Mononuclear cell (primary cell): ENCODE measurements around the gene TXNDC17. TPM values are rescaled to one million over a fixed set of nuclear protein-coding genes. Genes with fewer than 3 reads are reported as not detected.
"Not testable (repeated sequence)": the region's sequence is repeated elsewhere in the genome, so short reads cannot be mapped to it uniquely, and the experiment has no call there.

Experiments used
- H3K27me3 ChIP-seq: 2 replicates; pipeline ENCODE4 v1.6.0; 2011; ENCODE audit warnings: low read length, control low read depth; ENCODE audit not compliant: insufficient read depth
- H3K4me1 ChIP-seq: 2 replicates; pipeline ENCODE4 v1.5.1; 2011; ENCODE audit warnings: mild to moderate bottlenecking, low read length, control low read depth; ENCODE audit not compliant: insufficient read depth
- H3K4me3 ChIP-seq: 2 replicates; pipeline ENCODE4 v1.5.1; 2011; ENCODE audit warnings: mild to moderate bottlenecking, low read length, moderate library complexity
- H3K9me3 ChIP-seq: 2 replicates; pipeline ENCODE4 v1.5.1; 2011; ENCODE audit warnings: low read depth, mild to moderate bottlenecking, control low read depth, low read length
- total RNA-seq: library from RNA; depleted of rRNA; stranded (reverse); fragments of >200 nt; gene quantifications from one replicate; pipeline ENCODE4 v1.2.3, GENCODE V29; 2012

TXNDC17 gene
- total RNA-seq, 1 donor = 16.3 TPM

GRCh38 chr17:6643451-6644125 is 2.7 kb downstream of the TXNDC17 start:
- H3K4me3 ChIP-seq = no peak overlapping the region
- no peaks in the 10 kb centered on the region for H3K27me3 ChIP-seq
- peaks cover 21% of the 10 kb centered on the region for H3K4me1 ChIP-seq
- no peaks in the 10 kb centered on the region for H3K9me3 ChIP-seq

- Histone ChIP-seq H3K9me3 (no peaks in the 10 kb centered on the region), H3K4me3 (no peak overlapping the region), H3K4me1 (peaks cover 17% of the 10 kb centered on the region), H3K27me3 (no peaks in the 10 kb centered on the region)
Measured at GRCh38 chr17:6648181-6648580, 7.3 kb downstream of the TXNDC17 start.

DNA sequence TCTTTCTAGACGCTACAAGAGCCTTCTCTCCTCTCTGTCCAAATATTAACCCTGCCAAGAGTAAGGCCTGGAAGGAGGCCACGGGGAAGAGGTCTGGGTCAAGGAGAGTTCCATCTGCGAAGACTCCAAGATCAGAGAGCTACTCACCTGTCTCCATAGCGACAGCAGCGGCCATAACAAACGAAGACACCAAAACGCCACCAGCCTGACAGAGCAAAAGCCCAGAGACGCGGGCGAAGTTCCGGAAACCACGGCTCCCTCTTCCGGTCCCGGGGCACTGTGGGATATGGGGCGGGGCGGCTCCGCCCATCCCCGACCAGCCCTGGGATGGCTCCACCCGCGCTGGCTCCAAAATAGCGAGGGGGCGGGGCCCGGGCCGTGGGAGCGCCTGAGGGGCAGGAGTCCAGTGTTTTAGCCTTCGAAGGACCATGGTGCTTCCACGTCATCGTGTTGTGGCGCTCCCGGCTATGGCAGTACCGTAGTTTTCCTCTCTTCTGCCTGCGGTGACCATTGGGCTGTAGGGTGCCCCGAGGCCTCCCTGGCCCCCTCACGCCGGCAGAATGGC is 10.6 kb downstream of the TXNDC17 start, which contains the start of the genes C17orf100 and MED31:
Gene C17orf100, plus strand, starts transcription at position 409 of the 565 bp plus-strand sequence. Its CDS starts 152 bp downstream, at position 561.
Gene MED31, minus strand, starts transcription at position 252 of the 565 bp plus-strand sequence. Its CDS starts 77 bp downstream, at position 175.
- Histone ChIP-seq H3K4me3 (peak within 1 kb of the TSS; percentile 92), H3K4me1 (peaks cover 17% of the 10 kb centered on the region)

DNA sequence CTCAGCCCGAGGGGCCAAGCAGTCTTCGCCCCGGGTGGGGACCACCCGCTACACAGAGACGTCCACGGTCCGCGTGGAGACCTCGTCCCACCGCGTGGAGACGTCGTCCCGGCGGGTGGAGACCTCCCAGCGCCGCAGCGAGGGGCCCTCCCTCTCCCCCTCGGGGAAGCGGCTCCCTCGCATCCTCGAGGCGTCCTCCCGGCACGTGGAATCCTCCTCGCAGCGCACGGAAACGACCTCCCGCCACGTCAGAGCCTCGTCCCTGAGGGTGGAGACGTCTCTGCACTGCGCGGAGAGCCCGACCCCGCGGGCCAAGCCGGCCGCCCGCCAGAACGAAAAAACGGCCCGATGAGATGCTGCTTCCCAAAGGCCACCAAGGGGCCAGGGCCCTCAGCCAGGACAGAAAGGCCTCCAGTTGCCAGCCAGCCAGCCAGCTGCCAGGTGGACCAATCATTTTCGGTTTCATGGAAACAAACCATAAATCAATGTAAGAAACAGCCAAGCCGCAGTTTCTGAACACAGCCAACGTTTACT is 11.1 kb downstream of the TXNDC17 start:
- Histone ChIP-seq H3K9me3 (no peaks in the 10 kb centered on the region), H3K27me3 (peaks cover 5% of the 10 kb centered on the region), H3K4me3 (peak overlapping the region; percentile 92), H3K4me1 (peaks cover 17% of the 10 kb centered on the region)

More for the DNA sequence above, 10.6 kb downstream of the TXNDC17 start, which contains the start of the genes C17orf100 and MED31:
- Histone ChIP-seq H3K27me3 (peaks cover 5% of the 10 kb centered on the region), H3K9me3 (no peaks in the 10 kb centered on the region)

DNA sequence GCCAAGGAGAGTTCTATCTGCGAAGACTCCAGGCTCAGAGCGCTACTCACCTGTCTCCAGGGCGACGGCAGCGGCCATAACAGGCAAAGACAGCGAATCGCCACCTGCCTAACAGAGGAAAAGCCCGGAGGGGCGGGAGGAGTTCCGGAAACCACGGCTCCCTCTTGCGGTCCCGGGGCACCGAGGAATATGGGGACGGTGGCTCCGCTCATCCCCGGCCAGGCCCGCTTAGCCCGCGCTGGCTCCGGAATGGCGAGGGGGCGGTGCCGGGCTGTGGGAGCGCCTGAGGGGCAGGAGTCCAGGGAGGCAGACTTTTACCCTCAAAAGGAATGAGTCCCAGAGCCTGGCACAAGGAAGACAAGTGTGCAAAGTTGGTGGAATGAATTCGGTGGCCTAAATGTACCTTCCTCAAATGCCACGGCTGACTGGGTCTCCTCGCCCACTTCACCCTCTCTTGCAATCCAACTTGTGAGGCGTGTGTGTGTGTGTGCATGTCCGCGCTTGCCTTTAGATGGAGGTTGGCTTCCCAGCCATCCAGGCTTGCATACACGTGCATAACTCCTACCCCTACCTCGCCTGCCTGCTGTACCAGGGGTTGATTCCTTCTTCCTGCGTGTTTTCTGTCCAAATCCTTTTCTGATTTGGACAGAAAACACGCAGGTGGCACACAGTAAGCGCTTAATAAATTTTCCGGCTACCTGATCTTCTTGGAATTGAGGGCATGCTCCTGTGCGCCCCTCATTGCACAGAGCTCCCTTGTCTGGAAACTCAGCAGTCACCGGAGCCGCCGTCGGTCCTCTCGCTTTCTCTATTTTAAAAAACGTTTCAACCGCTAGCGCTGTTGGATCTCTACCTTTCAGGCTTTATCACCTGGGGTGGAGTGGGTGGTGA is 14.2 kb downstream of the TXNDC17 start:
- H3K27me3 ChIP-seq = peaks cover 5% of the 10 kb centered on the region
- no peak overlapping the region for H3K4me3 ChIP-seq
- peaks cover 32% of the 10 kb centered on the region for H3K4me1 ChIP-seq
- no peaks in the 10 kb centered on the region for H3K9me3 ChIP-seq

- not testable (repeated sequence) for H3K4me3 ChIP-seq, H3K9me3 ChIP-seq, H3K27me3 ChIP-seq
- H3K4me1 ChIP-seq = peaks cover 32% of the 10 kb centered on the region
Measured at GRCh38 chr17:6655732-6656361, 15.0 kb downstream of the TXNDC17 start.

- H3K27me3 ChIP-seq, H3K9me3 ChIP-seq: not testable (repeated sequence)
- Histone ChIP-seq H3K4me1 (peaks cover 39% of the 10 kb centered on the region), H3K4me3 (peak overlapping the region; percentile 34)
Measured at GRCh38 chr17:6656797-6657632, 16.2 kb downstream of the TXNDC17 start.

GRCh38 chr17:6657633-6658287 is 16.9 kb downstream of the TXNDC17 start:
- Histone ChIP-seq H3K9me3 (no peaks in the 10 kb centered on the region), H3K4me1 (peaks cover 39% of the 10 kb centered on the region), H3K4me3 (peak overlapping the region; percentile 34), H3K27me3 (peaks cover 5% of the 10 kb centered on the region)

DNA sequence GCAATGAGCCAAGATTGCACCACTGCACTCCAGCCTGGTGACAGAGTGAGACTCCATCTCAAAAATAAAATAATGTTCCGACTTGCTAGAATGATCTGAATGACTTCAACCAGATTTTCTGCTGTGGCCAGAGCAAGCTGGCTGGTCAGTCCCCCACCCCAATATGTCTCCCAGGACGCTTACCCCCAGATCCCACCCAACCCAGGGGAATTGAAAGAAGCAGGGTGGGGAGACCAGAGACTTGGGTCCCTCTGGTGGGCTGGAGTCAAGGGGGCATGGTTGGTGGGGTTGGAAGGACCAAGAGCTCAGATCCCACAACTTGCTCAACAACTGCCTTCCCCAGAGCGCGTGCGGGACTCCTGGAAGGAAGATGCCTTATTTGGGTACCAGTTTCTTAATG is 17.6 kb downstream of the TXNDC17 start:
- not testable (repeated sequence) for H3K4me3 ChIP-seq, H3K27me3 ChIP-seq, H3K9me3 ChIP-seq
- H3K4me1 ChIP-seq = peaks cover 39% of the 10 kb centered on the region

DNA sequence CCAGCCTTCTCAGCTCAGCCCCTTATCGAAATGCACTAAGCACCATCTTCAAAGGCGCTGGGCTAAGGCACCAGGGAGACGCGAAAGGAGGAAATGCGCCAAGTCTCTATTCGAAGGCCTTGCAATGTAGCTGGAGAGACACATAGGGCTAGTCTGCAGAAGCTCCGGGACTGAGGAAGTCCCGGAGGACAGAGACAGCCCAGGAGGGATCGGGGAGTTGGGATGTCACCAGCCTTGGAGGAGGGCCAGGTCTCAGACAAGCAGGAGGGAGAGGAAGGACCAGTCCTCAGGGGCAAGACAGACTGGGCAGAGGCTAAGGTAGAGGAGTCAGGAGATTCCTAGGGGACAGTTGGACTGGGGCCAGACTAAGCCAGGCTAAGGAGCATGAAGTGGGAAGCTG is 19.2 kb downstream of the TXNDC17 start:
- Histone ChIP-seq H3K4me1 (peaks cover 39% of the 10 kb centered on the region), H3K4me3 (no peak overlapping the region), H3K27me3 (peaks cover 4% of the 10 kb centered on the region), H3K9me3 (no peaks in the 10 kb centered on the region)

GRCh38 chr17:6660805-6661463 is 20.1 kb downstream of the TXNDC17 start:
- Histone ChIP-seq H3K9me3 (no peaks in the 10 kb centered on the region), H3K4me3 (no peak overlapping the region), H3K27me3 (no peaks in the 10 kb centered on the region), H3K4me1 (peaks cover 39% of the 10 kb centered on the region)

DNA sequence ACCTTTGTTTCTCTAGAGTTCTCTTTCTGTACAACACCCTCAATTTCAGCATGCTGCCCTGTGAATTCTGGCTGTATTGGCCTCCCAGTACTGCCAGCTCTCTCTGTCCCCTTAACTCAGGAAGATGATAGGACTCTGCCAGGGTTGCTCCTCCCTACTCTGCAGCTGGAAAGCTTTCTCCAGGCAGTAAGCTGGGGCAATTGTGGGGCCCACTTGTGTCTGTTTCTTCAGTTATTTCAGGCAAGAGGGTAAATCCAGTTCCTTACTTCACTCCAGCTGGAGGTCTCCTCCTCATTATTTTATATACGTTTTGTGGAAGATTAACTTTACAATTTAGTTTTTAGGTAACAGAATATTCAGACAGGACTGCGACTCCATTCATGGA is 20.6 kb downstream of the TXNDC17 start:
- Histone ChIP-seq H3K4me1 (peaks cover 39% of the 10 kb centered on the region), H3K4me3 (no peak overlapping the region), H3K27me3 (no peaks in the 10 kb centered on the region), H3K9me3 (no peaks in the 10 kb centered on the region)

GRCh38 chr17:6663200-6663599 is 22.3 kb downstream of the TXNDC17 start:
- not testable (repeated sequence) for H3K27me3 ChIP-seq, H3K4me3 ChIP-seq, H3K9me3 ChIP-seq
- peaks cover 31% of the 10 kb centered on the region for H3K4me1 ChIP-seq
